Lower lobe of right lung (tissue), 2 donors: ENCODE results near the gene TCF25. TPM values are rescaled to one million over a fixed set of nuclear protein-coding genes. Genes with fewer than 3 reads are reported as not detected.
"Not testable (repeated sequence)": the region's sequence is repeated elsewhere in the genome, so short reads cannot be mapped to it uniquely, and the experiment has no call there.

Experiments used
- ATAC-seq, 2 donors: fragments of 200-7000 bp; cut with Tn5 transposase; one replicate each; pipeline ENCODE4 v1.9.1; 2020 to 2022; ENCODE audit warnings: mild to moderate bottlenecking in 2 of 2, moderate library complexity in 2 of 2
- DNase-seq: peaks from one replicate; pipeline ENCODE4 v3.0.0-alpha.2; 2020
- H3K27ac ChIP-seq: fragments of 200-600 bp; one replicate; pipeline ENCODE4 v1.8.0; 2022
- H3K27me3 ChIP-seq: fragments of 200-600 bp; one replicate; pipeline ENCODE4 v1.8.0; 2022; ENCODE audit warnings: low read depth
- H3K36me3 ChIP-seq: fragments of 200-600 bp; one replicate; pipeline ENCODE4 v1.8.0; 2022; ENCODE audit warnings: mild to moderate bottlenecking
- H3K4me1 ChIP-seq: fragments of 200-600 bp; one replicate; pipeline ENCODE4 v1.8.0; 2022
- H3K4me3 ChIP-seq: fragments of 200-600 bp; one replicate; pipeline ENCODE4 v1.8.0; 2022; ENCODE audit warnings: mild to moderate bottlenecking
- H3K9me3 ChIP-seq: fragments of 200-600 bp; one replicate; pipeline ENCODE4 v1.8.0; 2022
- CTCF ChIP-seq: fragments of 200-600 bp; IDR thresholded peaks from one replicate; pipeline ENCODE4 v1.8.0; 2022; ENCODE audit warnings: antibody characterized with exemption, mild to moderate bottlenecking
- intact Hi-C: fragments of 100-400 bp; cut with DNase I; formaldehyde crosslinking; loops from one replicate; pipeline ENCODE4 v1.11.0; 2022
- long read RNA-seq: library from polyadenylated mRNA; unstranded; transcript quantifications from one replicate; pipeline ENCODE4 v2.0.0, GENCODE V29; 2021
- total RNA-seq: library from RNA; stranded (reverse); fragmentation: NEBNext Ultra II Directional; extraction: Animal tissue kit (Norgen Biotek cat#: 25700); gene quantifications from one replicate; pipeline ENCODE4 v1.2.1, GENCODE V29; 2021
- donor health status: DM: no; HTN: yes; CAD: no; lungs with severe emphysema.

Gene TCF25, protein sequence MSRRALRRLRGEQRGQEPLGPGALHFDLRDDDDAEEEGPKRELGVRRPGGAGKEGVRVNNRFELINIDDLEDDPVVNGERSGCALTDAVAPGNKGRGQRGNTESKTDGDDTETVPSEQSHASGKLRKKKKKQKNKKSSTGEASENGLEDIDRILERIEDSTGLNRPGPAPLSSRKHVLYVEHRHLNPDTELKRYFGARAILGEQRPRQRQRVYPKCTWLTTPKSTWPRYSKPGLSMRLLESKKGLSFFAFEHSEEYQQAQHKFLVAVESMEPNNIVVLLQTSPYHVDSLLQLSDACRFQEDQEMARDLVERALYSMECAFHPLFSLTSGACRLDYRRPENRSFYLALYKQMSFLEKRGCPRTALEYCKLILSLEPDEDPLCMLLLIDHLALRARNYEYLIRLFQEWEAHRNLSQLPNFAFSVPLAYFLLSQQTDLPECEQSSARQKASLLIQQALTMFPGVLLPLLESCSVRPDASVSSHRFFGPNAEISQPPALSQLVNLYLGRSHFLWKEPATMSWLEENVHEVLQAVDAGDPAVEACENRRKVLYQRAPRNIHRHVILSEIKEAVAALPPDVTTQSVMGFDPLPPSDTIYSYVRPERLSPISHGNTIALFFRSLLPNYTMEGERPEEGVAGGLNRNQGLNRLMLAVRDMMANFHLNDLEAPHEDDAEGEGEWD
- total RNA-seq, result 152 TPM
- long read RNA-seq, transcript TCF25-202 (19 exons, 2,377 nt), result minor isoform, 5 of 187 reads
- long read RNA-seq, transcript TCF25-201 (18 exons, 2,233 nt), result major isoform, 61 of 187 reads
- long read RNA-seq, partial matches to known transcripts, result 75 of 187 reads
- long read RNA-seq, other reads (novel, unspliced or antisense), result 38 of 187 reads

DNA sequence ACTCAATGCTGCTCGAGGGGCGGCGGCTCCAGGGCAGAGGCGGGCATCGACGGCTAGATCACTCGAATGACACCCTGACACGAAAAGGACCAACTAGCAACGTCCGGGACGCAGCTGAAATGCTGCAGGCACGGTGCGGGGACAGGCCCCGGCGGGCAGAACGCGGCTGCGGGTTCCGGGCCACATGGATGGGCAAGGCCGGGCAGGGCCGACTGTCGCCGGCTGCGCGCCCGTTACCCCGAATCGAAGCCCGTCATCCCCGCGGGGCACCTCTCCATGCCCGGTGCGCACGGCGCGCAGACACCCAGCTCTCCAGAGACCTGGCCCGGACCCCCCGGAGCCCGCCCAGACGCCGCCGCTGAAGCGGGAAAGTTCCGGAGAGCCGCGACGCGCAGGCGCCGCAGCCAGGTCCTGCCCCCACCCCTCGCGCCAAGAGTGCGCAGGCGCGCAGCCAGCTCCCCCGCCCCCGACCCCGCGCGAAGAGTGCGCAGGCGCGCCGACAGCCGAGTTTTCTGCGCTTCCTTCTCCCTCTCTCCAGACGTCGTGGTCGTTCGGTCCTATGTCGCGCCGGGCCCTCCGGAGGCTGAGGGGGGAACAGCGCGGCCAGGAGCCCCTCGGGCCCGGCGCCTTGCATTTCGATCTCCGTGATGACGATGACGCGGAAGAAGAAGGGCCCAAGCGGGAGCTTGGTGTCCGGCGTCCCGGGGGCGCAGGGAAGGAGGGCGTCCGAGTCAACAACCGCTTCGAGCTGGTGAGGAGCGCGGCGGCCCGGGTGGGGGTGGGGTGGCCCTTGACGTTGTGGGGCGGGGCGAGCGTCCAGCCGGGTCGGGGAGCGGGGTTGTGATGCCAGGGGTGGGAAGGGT lies at the start of gene TCF25:
TSS of gene TCF25 (plus strand) at position 484 of the 863 bp plus-strand sequence. CDS start at position 560, 76 bp downstream.
- intact Hi-C loops, result no loop called here
- H3K27ac ChIP-seq, result peak within 1 kb of the TSS; percentile 97
- H3K4me1 ChIP-seq, result peaks cover 19% of the 10 kb centered on the region
- peaks cover 25% of the 10 kb centered on the region for H3K36me3 ChIP-seq
- H3K27me3 ChIP-seq, result no peaks in the 10 kb centered on the region
- no peaks in the 10 kb centered on the region for H3K9me3 ChIP-seq
- DNase-seq, result peak; percentile 86
- peak within 1 kb of the TSS; percentile 95 for H3K4me3 ChIP-seq
- no peak for TF ChIP-seq CTCF
- peak; percentile 89 for ATAC-seq

DNA sequence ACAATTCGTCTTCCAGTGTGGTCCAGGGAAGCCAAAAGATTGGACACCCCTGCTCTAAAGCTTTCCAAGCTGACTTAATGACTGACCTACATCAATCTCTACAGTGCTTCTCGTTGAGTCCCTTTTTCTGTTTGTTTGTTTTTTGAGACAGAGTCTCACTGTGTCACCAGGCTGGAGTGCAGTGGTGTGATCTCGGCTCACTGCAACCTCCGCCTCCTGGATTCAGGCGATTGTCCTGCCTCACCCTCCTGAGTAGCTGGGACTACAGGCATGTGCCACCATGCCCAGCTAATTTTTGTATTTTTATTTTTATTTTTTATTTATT lies 49.6 kb upstream of the TCF25 start:
- H3K27me3 ChIP-seq, H3K27ac ChIP-seq, H3K9me3 ChIP-seq, ATAC-seq, H3K4me3 ChIP-seq, H3K36me3 ChIP-seq, intact Hi-C loops, DNase-seq: not testable (repeated sequence)
- H3K4me1 ChIP-seq, result peaks cover 22% of the 10 kb centered on the region

DNA sequence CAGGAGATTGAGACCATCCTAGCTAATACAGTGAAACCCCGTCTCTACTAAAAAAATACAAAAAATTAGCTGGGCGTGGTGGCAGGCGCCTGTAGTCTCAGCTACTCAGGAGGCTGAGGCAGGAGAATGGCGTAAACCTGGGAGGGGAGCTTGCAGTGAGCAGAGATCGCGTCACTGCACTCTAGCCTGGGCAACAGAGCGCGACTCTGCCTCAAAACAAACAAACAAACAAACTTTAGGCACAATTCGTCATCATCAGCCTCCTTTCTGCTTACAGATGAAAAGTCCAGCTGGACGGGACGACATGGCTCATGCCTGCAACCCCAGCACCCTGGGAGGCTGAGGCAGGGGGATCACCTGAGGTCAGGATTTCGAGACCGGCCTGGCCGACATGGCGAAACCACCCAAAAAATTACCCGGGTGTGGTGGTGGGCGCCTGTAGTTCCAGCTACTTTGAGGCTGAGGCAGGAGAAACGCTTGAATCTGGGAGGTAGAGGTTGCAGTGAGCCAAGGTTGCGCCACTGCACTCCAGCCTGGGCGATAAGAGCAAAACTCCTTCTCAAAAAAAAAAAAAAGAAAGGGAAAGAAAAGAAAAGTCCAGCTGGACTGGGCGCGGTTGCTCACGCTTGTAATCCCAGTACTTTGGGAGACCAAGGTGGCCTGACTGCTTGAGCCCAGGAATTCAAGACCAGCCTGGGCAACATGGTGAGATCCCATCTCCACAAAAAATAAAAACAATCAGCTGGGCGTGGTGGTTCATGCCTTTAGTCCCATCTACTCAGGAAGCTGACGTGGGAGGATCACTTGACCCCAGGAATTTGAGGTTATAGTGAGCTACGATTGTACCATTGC lies 46.6 kb upstream of the TCF25 start:
- intact Hi-C loops, result no loop called here
- no peaks in the 10 kb centered on the region for H3K9me3 ChIP-seq
- peak overlapping the region; percentile 78 for H3K27ac ChIP-seq
- H3K27me3 ChIP-seq, result no peaks in the 10 kb centered on the region
- peaks cover 27% of the 10 kb centered on the region for H3K4me1 ChIP-seq
- TF ChIP-seq CTCF, result no peak
- DNase-seq (no peak), ATAC-seq (peak; percentile 3 to 20)
- no peaks in the 10 kb centered on the region for H3K36me3 ChIP-seq
- no peak overlapping the region for H3K4me3 ChIP-seq

- intact Hi-C loops, result no loop called here
- ATAC-seq, result peak; percentile 77 to 79
Observed at GRCh38 chr16:89827383-89828198, 45.8 kb upstream of the TCF25 start.

More at GRCh38 chr16:89827383-89828198, 45.8 kb upstream of the TCF25 start:
- Histone ChIP-seq H3K9me3 (no peaks in the 10 kb centered on the region), H3K27ac (peak overlapping the region; percentile 78), H3K27me3 (no peaks in the 10 kb centered on the region), H3K36me3 (no peaks in the 10 kb centered on the region), H3K4me3 (peak overlapping the region; percentile 62), H3K4me1 (peaks cover 22% of the 10 kb centered on the region)
- DNase-seq, result peak; percentile 73
- TF ChIP-seq CTCF, result no peak
